K562 (cell line): ENCODE measurements around the gene MRPL40. TPM values are rescaled to one million over a fixed set of nuclear protein-coding genes. Genes with fewer than 3 reads are reported as not detected.

Source experiments
- CTCFL ChIP-seq: IDR thresholded peaks from 2 replicates; pipeline ENCODE4 v1.6.1; 2011; ENCODE audit warnings: borderline replicate concordance, low read depth, mild to moderate bottlenecking, moderate library complexity, low read length; ENCODE audit not compliant: insufficient read depth, poor library complexity, severe bottlenecking
- GATA2 ChIP-seq: sonication (generic); formaldehyde crosslinking; IDR thresholded peaks from 2 replicates; pipeline ENCODE4 v1.4.0; 2020; ENCODE audit warnings: mild to moderate bottlenecking, missing genetic modification reagents
- MECOM ChIP-seq: fragments of 250-450 bp; sonication (Bioruptor Pico); IDR thresholded peaks from 2 replicates; pipeline ENCODE4 v1.8.0; 2022; ENCODE audit warnings: inconsistent platforms
- SETDB1 ChIP-seq: IDR thresholded peaks from one replicate; pipeline ENCODE4 v1.6.1; 2012; ENCODE audit warnings: low read length, control low read depth, inconsistent platforms
- SMAD1 ChIP-seq: fragments of 150-350 bp; IDR thresholded peaks from 2 replicates; pipeline ENCODE4 v1.6.1; 2014; ENCODE audit warnings: low read length, low read depth; ENCODE audit not compliant: partially characterized antibody
- ZEB2 ChIP-seq: fragments of 450-650 bp; IDR thresholded peaks from 2 replicates; pipeline ENCODE4 v1.6.1; 2016
- ZFP30 ChIP-seq: fragments of 250-450 bp; sonication (Bioruptor Pico); IDR thresholded peaks from 2 replicates; pipeline ENCODE4 v1.8.0; 2022; ENCODE audit warnings: moderate library complexity, mild to moderate bottlenecking, inconsistent platforms, borderline replicate concordance
- ZKSCAN1 ChIP-seq: fragments of 150-350 bp; IDR thresholded peaks from 2 replicates; pipeline ENCODE4 v1.6.1; 2016; ENCODE audit warnings: low read depth, low read length
- ZNF398 ChIP-seq: fragments of 250-450 bp; sonication (Bioruptor Pico); IDR thresholded peaks from 2 replicates; pipeline ENCODE4 v1.8.0; 2021; ENCODE audit warnings: moderate library complexity, mild to moderate bottlenecking, inconsistent platforms
- ZNF609 ChIP-seq: sonication (generic); formaldehyde crosslinking; IDR thresholded peaks from 2 replicates; pipeline ENCODE4 v1.8.1; 2023; ENCODE audit warnings: missing genetic modification reagents, mild to moderate bottlenecking, borderline replicate concordance
- ZSCAN29 ChIP-seq: fragments of 450-650 bp; IDR thresholded peaks from 2 replicates; pipeline ENCODE4 v1.6.1; 2017
- polyA plus RNA-seq, 8 experiments: library from polyadenylated mRNA; depleted of rRNA in 4 of 8; stranded (reverse) in 5 of 8; unstranded in 3 of 8; fragments of >200 nt; fragmentation: Nextera tagmentation in 2 of 8; fragmentation: Illumina TruSeq in 1 of 8; extraction: Ambion mirVana in 2 of 8; extraction: Trizol in 1 of 8; gene quantifications; 2 replicates each; pipeline versions ENCODE4 v1.2.1 to v1.2.3, GENCODE V29; 2011 to 2014; ENCODE audit warnings: inconsistent platforms in 1 of 8, missing spikeins in 1 of 8
- total RNA-seq, 7 experiments: library from RNA; depleted of rRNA in 6 of 7; stranded (reverse); fragments of >200 nt in 6 of 7; fragmentation: Illumina TruSeq in 2 of 7; extraction: Trizol in 2 of 7; gene quantifications; 2 replicates each; pipeline versions ENCODE4 v1.2.1 to v1.2.3, GENCODE V29; 2011 to 2021; ENCODE audit warnings: low replicate concordance in 1 of 7
- TF ChIP-seq, protein P1 (sequence below), 2 experiments: fragments of 450-650 bp; IDR thresholded peaks; 2 replicates each; pipeline ENCODE4 v1.6.1; 2016
- TF ChIP-seq, protein P2 (sequence below): sonication (generic); formaldehyde crosslinking; IDR thresholded peaks from 2 replicates; pipeline ENCODE4 v1.8.0; 2022; ENCODE audit warnings: missing genetic modification reagents, mild to moderate bottlenecking, borderline replicate concordance

MRPL40 gene
- total and polyA plus RNA-seq, 9 of the 15 experiments (the other 6 are each of a cell fraction or from before 2014, with no cell fraction given): 132 to 652 (median 208) TPM

DNA sequence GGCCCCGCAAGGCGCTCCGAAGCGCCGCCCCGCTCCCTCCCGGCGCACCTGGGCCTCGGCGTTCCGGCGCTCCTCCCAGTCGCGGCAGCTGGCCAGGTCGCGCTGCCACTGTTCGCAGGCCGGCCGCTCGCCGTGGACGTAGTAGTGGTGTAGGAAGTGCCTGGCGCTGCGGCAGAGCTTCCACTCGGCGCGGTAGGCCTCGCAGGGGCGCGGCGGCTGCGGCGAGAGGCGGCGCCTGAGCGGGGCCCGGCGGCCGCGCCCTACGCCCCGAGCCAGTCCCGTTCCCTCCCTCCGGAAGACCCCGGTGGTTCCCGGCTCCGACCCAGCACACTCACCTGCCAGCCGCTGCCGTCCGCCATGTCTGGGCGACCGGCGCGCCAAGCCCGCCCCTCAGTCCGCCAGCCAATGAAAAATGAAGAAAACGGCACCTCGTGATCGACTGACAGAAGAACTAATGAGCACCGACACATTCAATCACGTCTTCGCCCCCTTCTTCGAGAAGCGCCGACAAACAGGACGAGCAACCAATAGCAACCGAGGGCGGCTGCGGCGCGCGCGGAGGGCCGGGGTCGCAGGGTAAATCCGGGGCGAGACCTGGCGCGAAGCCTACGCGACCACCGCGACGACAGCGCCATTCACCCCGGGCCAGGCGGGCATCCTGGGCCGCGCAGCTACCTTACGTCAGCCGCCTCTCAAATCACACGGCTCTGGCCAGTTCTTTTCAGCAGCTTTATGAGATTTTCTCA is 15.2 kb downstream of the MRPL40 start, which contains the start of gene C22orf39 (continued):
- no peak for TF ChIP-seq ZNF609 (CRISPR knock-in tag)
- TF ChIP-seq ZSCAN29: peak; percentile 44; the same call in 1 of the 2 replicates
- TF ChIP-seq SMAD1: peak; percentile 95
- TF ChIP-seq CTCFL: peak; percentile 11
- no peak for TF ChIP-seq GATA2
- no peak for TF ChIP-seq MECOM
- TF ChIP-seq ZNF398 (CRISPR knock-in tag): no peak
- TF ChIP-seq ZKSCAN1: no peak
- TF ChIP-seq ZEB2: peak; percentile 11; the same call in 1 of the 2 replicates
- no peak for TF ChIP-seq ZFP30
- TF ChIP-seq, protein P1, sequence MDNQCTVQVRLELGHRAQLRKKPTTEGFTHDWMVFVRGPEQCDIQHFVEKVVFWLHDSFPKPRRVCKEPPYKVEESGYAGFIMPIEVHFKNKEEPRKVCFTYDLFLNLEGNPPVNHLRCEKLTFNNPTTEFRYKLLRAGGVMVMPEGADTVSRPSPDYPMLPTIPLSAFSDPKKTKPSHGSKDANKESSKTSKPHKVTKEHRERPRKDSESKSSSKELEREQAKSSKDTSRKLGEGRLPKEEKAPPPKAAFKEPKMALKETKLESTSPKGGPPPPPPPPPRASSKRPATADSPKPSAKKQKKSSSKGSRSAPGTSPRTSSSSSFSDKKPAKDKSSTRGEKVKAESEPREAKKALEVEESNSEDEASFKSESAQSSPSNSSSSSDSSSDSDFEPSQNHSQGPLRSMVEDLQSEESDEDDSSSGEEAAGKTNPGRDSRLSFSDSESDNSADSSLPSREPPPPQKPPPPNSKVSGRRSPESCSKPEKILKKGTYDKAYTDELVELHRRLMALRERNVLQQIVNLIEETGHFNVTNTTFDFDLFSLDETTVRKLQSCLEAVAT (IDR thresholded peaks at IDR 0.05): peak in 1 of 2 experiments; percentile 96; a peak in 1 of 4 replicates
- TF ChIP-seq, protein P2, sequence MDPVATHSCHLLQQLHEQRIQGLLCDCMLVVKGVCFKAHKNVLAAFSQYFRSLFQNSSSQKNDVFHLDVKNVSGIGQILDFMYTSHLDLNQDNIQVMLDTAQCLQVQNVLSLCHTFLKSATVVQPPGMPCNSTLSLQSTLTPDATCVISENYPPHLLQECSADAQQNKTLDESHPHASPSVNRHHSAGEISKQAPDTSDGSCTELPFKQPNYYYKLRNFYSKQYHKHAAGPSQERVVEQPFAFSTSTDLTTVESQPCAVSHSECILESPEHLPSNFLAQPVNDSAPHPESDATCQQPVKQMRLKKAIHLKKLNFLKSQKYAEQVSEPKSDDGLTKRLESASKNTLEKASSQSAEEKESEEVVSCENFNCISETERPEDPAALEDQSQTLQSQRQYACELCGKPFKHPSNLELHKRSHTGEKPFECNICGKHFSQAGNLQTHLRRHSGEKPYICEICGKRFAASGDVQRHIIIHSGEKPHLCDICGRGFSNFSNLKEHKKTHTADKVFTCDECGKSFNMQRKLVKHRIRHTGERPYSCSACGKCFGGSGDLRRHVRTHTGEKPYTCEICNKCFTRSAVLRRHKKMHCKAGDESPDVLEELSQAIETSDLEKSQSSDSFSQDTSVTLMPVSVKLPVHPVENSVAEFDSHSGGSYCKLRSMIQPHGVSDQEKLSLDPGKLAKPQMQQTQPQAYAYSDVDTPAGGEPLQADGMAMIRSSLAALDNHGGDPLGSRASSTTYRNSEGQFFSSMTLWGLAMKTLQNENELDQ (CRISPR knock-in tag): no peak
- TF ChIP-seq SETDB1: peak; percentile 88
